Measurements from ENCODE around the gene FTCDNL1. TPM values are rescaled to one million over a fixed set of nuclear protein-coding genes. Genes with fewer than 3 reads are reported as not detected.

FTCDNL1 gene
- total and polyA plus RNA-seq, 2 experiments from 2014 or later: 1.9 to 3.2 TPM

DNA sequence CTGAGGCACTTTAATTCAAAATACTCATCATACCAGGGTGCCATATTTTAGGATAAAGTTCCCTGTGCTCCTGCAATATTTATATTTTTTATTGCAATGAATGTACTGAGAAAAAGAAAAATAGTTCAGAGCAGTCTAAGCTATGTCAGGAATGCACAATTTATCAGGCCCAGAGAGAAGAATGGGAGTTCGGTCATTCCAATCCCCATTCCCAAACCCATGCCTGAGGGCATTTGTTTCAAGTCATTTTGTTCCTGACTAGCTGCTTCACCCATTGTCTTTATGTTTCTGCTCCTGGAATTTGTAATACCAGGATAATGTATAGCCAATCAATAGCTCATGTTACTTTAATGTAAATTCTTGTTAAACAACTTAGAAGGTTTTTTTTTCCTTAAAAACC is 24.4 kb upstream of the FTCDNL1 start:
- H3K27me3 ChIP-seq: no peaks in the 10 kb centered on the region
- no peaks in the 10 kb centered on the region for H3K36me3 ChIP-seq
- DNase-seq (ENCODE audit: low read depth in 1 of 2, low spot score in 1 of 2): no peak
- TF ChIP-seq, protein P1, sequence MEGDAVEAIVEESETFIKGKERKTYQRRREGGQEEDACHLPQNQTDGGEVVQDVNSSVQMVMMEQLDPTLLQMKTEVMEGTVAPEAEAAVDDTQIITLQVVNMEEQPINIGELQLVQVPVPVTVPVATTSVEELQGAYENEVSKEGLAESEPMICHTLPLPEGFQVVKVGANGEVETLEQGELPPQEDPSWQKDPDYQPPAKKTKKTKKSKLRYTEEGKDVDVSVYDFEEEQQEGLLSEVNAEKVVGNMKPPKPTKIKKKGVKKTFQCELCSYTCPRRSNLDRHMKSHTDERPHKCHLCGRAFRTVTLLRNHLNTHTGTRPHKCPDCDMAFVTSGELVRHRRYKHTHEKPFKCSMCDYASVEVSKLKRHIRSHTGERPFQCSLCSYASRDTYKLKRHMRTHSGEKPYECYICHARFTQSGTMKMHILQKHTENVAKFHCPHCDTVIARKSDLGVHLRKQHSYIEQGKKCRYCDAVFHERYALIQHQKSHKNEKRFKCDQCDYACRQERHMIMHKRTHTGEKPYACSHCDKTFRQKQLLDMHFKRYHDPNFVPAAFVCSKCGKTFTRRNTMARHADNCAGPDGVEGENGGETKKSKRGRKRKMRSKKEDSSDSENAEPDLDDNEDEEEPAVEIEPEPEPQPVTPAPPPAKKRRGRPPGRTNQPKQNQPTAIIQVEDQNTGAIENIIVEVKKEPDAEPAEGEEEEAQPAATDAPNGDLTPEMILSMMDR (IDR thresholded peaks at IDR 0.05; ENCODE audit: low read depth, low read length): no peak
- no peak overlapping the region for H3K4me3 ChIP-seq
- H3K4me1 ChIP-seq (ENCODE audit: low read depth): no peaks in the 10 kb centered on the region
- H3K27ac ChIP-seq: no peak overlapping the region
- H3K9me3 ChIP-seq (ENCODE audit: low read depth): no peaks in the 10 kb centered on the region

DNA sequence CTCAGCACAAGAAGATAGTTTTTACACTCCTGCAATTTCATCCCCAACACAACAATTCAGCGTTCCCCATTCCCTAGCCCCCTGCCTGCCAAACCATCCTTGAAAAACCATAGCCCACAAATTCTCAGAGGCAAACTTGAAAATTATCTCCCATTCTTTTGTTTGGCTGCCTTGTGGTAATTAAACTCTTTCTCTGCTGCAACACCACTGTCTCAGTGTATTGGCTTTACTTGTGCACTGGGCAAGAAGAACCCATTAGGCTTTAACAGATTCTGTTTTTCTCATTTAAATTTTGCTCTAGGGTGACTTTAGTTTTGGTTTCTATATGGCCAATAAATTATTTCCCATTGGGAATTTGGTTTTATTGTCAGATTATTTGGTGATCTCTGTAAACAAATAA is 23.2 kb upstream of the FTCDNL1 start:
- no peak overlapping the region for H3K27ac ChIP-seq
- no peaks in the 10 kb centered on the region for H3K4me1 ChIP-seq (ENCODE audit: low read depth)
- H3K9me3 ChIP-seq (ENCODE audit: low read depth): no peaks in the 10 kb centered on the region
- no peaks in the 10 kb centered on the region for H3K36me3 ChIP-seq
- DNase-seq (ENCODE audit: low read depth in 1 of 2, low spot score in 1 of 2): no peak
- no peaks in the 10 kb centered on the region for H3K27me3 ChIP-seq
- TF ChIP-seq, protein P1 (IDR thresholded peaks at IDR 0.05; ENCODE audit: low read depth, low read length): no peak
- no peak overlapping the region for H3K4me3 ChIP-seq

DNA sequence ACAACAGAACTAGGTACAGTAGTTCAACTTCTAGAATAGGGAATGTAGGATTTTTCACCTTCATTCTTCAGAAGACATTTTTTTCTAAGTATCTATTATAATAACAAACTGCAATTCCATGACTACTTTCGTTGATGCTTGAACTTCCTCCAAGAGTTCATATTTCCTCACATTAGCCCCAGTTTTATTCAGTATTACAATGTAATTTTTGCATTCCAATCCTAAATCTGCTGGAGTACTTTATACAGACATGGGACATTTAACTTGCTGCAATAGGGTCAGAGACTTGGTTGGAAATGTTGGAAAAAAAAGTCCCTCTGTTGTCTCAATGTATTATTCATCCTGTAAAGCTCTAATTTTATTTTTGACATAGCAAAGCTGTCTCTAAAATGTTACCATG is 19.6 kb upstream of the FTCDNL1 start:
- Histone ChIP-seq H3K27me3 (no peaks in the 10 kb centered on the region), H3K4me1 (ENCODE audit: low read depth) (no peaks in the 10 kb centered on the region), H3K4me3 (no peak overlapping the region), H3K27ac (no peak overlapping the region), H3K36me3 (no peaks in the 10 kb centered on the region), H3K9me3 (ENCODE audit: low read depth) (no peaks in the 10 kb centered on the region)
- TF ChIP-seq, protein P1 (IDR thresholded peaks at IDR 0.05; ENCODE audit: low read depth, low read length): no peak
- DNase-seq (ENCODE audit: low read depth in 1 of 2, low spot score in 1 of 2): no peak

DNA sequence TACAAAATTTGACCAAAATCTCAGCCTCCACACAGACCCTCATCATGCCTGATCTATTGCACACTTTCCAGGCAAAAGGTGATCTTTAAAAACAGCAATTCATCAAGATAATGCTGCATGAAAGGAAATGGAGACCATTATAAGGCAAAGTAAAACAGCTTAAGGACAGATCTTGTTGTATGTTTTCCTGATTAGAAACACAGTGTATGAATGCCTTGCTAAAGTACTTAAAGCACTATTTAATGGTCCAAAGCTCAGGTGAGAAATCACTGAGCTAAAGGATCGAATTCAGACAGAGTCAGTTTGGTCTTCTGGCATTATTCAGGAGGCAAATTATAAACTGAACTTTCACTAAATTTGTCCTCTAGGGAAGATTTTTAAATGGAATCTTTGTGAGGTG is 18.7 kb upstream of the FTCDNL1 start:
- no peak for DNase-seq (ENCODE audit: low read depth in 1 of 2, low spot score in 1 of 2)
- Histone ChIP-seq H3K4me1 (ENCODE audit: low read depth) (no peaks in the 10 kb centered on the region), H3K36me3 (no peaks in the 10 kb centered on the region), H3K27ac (no peak overlapping the region), H3K4me3 (no peak overlapping the region), H3K27me3 (no peaks in the 10 kb centered on the region), H3K9me3 (ENCODE audit: low read depth) (no peaks in the 10 kb centered on the region)
- TF ChIP-seq, protein P1 (IDR thresholded peaks at IDR 0.05; ENCODE audit: low read depth, low read length): no peak

DNA sequence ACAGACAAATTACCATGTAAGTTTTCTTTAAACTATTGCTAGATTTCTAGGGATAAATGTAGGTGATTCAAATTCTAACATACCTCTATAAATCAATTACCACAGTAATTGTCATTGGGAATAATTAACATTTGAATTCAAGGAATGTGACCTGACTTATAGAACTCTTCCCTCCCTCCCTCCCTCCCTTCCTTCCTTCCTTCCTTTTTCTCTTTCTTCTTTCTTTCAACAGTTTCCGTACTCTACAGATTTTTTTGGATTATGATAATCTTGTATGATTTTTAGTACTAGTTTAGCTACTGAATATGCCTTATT is 18.2 kb upstream of the FTCDNL1 start:
- DNase-seq (ENCODE audit: low read depth in 1 of 2, low spot score in 1 of 2): no peak
- no peaks in the 10 kb centered on the region for H3K9me3 ChIP-seq (ENCODE audit: low read depth)
- no peaks in the 10 kb centered on the region for H3K4me1 ChIP-seq (ENCODE audit: low read depth)
- no peak overlapping the region for H3K27ac ChIP-seq
- no peaks in the 10 kb centered on the region for H3K27me3 ChIP-seq
- TF ChIP-seq, protein P1 (IDR thresholded peaks at IDR 0.05; ENCODE audit: low read depth, low read length): no peak
- no peaks in the 10 kb centered on the region for H3K36me3 ChIP-seq
- H3K4me3 ChIP-seq: no peak overlapping the region

Data from cardiac muscle cell (in vitro differentiated cells and primary cell).